ENCODE measurements around the gene KCNIP4. TPM values are rescaled to one million over a fixed set of nuclear protein-coding genes. Genes with fewer than 3 reads are reported as not detected.

The KCNIP4 gene
- total RNA-seq, 1 donor from 2014 or later, result not detected

DNA sequence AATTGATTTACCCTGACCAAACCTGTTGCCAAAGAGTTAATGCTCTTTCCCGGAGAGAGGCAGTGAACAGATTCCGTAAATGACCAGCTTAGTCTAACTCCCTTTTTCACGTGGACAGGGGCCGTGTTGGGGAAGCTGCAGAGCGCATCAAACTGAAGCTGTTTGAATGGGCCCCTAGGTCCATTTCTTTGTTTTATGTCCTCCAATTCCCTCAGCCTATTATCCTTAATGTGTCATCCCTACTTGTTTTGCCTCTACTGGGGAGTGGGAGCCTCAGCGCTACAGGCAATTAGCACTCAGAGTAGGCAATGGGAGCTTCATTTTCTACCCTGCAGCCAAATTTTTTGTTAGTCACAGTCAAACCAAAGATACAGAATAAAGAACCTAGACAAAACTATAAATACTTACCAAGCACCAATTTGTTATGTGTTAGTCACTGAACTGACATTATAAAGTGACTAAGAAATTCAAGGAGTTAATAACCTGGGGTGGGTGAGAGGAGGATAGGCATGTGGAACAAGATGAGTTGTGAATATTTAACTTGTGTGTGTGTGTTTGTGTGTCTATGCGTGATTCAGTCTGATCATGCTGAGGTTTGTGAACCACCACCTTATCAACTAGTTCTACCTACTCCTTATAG is 830.9 kb downstream of the KCNIP4 start:
- no peaks in the 10 kb centered on the region for H3K36me3 Mint-ChIP-seq (ENCODE audit: low read depth)
- no peaks in the 10 kb centered on the region for H3K4me1 Mint-ChIP-seq
- no peaks in the 10 kb centered on the region for H3K9me3 Mint-ChIP-seq
- TF ChIP-seq CTCF (IDR thresholded peaks at IDR 0.05), result no peak
- POLR2A ChIA-PET, result no interaction called here
- no peaks in the 10 kb centered on the region for H3K27me3 Mint-ChIP-seq
- no peak overlapping the region for H3K27ac Mint-ChIP-seq
- CTCF ChIA-PET, result no interaction called here
- no peak for DNase-seq
- intact Hi-C loops (cut with micrococcal nuclease), result no loop called here
- H3K4me3 Mint-ChIP-seq, result no peak overlapping the region
- ATAC-seq (ENCODE audit: low read depth), result no peak

- Mint-ChIP-seq H3K27me3 (no peaks in the 10 kb centered on the region), H3K4me1 (no peaks in the 10 kb centered on the region), H3K36me3 (ENCODE audit: low read depth) (no peaks in the 10 kb centered on the region), H3K27ac (no peak overlapping the region), H3K9me3 (peaks cover 10% of the 10 kb centered on the region), H3K4me3 (no peak overlapping the region)
- no peak for TF ChIP-seq CTCF (IDR thresholded peaks at IDR 0.05)
- intact Hi-C loops (cut with micrococcal nuclease), result no loop called here
- no peak for DNase-seq
- ChIA-PET CTCF (no interaction called here), POLR2A (no interaction called here)
- no peak for ATAC-seq (ENCODE audit: low read depth)
Measured at GRCh38 chr4:21113496-21114223, 834.9 kb downstream of the KCNIP4 start.

GRCh38 chr4:21102667-21103066 is 845.9 kb downstream of the KCNIP4 start:
- Mint-ChIP-seq H3K36me3 (ENCODE audit: low read depth) (no peaks in the 10 kb centered on the region), H3K4me3 (no peak overlapping the region), H3K4me1 (no peaks in the 10 kb centered on the region), H3K27me3 (no peaks in the 10 kb centered on the region), H3K27ac (no peak overlapping the region), H3K9me3 (peaks cover 15% of the 10 kb centered on the region)
- ATAC-seq (ENCODE audit: low read depth) (no peak), DNase-seq (no peak)
- TF ChIP-seq CTCF (IDR thresholded peaks at IDR 0.05), result no peak
- CTCF ChIA-PET, result no interaction called here
- intact Hi-C loops (cut with micrococcal nuclease), result no loop called here
- POLR2A ChIA-PET, result no interaction called here

GRCh38 chr4:21097865-21098264 is 850.7 kb downstream of the KCNIP4 start:
- Mint-ChIP-seq H3K27ac (no peak overlapping the region), H3K27me3 (no peaks in the 10 kb centered on the region), H3K4me3 (no peak overlapping the region), H3K36me3 (ENCODE audit: low read depth) (no peaks in the 10 kb centered on the region), H3K9me3 (peaks cover 20% of the 10 kb centered on the region), H3K4me1 (no peaks in the 10 kb centered on the region)
- ATAC-seq (ENCODE audit: low read depth), result no peak
- intact Hi-C loops (cut with micrococcal nuclease), result no loop called here
- CTCF ChIA-PET, result no interaction called here
- no peak for DNase-seq
- no peak for TF ChIP-seq CTCF (IDR thresholded peaks at IDR 0.05)
- POLR2A ChIA-PET, result no interaction called here

DNA sequence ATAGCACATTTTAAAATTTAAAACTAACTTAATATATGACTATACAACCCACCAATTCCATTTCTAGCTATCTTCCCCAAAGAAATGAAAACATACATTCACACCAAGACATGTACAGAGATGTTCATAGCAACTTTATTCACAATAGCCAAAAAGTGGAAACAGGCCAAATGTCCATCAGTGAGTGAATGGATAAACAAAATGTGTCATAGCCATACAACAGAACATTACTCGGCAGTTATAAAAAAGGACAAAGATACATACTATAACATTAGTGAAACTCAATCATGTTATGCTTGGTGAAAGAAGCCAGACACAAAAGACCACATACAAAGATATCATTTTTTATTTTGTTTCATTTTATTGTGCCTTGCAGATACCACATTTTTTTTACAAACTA is 851.5 kb downstream of the KCNIP4 start:
- no peak overlapping the region for H3K27ac Mint-ChIP-seq
- intact Hi-C loops (cut with micrococcal nuclease), result no loop called here

More for the DNA sequence above, 851.5 kb downstream of the KCNIP4 start:
- CTCF ChIA-PET, result no interaction called here
- H3K9me3 Mint-ChIP-seq, result peaks cover 19% of the 10 kb centered on the region
- no peak overlapping the region for H3K4me3 Mint-ChIP-seq
- no peaks in the 10 kb centered on the region for H3K36me3 Mint-ChIP-seq (ENCODE audit: low read depth)
- H3K4me1 Mint-ChIP-seq, result no peaks in the 10 kb centered on the region
- H3K27me3 Mint-ChIP-seq, result no peaks in the 10 kb centered on the region
- no peak for DNase-seq
- no peak for TF ChIP-seq CTCF (IDR thresholded peaks at IDR 0.05)
- no peak for ATAC-seq (ENCODE audit: low read depth)
- POLR2A ChIA-PET, result no interaction called here
